Body of pancreas (tissue), 4 donors: ENCODE results near the gene ELAVL1.

ENCODE experiments used
- POLR2A ChIP-seq, 3 donors: fragments of 450-650 bp; IDR thresholded peaks; one replicate each; pipeline ENCODE4 v1.6.1; 2016; ENCODE audit warnings: antibody characterized with exemption in 3 of 3, mild to moderate bottlenecking in 2 of 3
- TF ChIP-seq, protein P1 (sequence below), 7 experiments: fragments of 450-650 bp in 4 of 7; fragments of 200-600 bp in 3 of 7; sonication (generic) in 3 of 7; IDR thresholded peaks; one replicate each; pipeline ENCODE4 v1.5.1; 2016 to 2019; ENCODE audit warnings: antibody characterized with exemption in 7 of 7

DNA sequence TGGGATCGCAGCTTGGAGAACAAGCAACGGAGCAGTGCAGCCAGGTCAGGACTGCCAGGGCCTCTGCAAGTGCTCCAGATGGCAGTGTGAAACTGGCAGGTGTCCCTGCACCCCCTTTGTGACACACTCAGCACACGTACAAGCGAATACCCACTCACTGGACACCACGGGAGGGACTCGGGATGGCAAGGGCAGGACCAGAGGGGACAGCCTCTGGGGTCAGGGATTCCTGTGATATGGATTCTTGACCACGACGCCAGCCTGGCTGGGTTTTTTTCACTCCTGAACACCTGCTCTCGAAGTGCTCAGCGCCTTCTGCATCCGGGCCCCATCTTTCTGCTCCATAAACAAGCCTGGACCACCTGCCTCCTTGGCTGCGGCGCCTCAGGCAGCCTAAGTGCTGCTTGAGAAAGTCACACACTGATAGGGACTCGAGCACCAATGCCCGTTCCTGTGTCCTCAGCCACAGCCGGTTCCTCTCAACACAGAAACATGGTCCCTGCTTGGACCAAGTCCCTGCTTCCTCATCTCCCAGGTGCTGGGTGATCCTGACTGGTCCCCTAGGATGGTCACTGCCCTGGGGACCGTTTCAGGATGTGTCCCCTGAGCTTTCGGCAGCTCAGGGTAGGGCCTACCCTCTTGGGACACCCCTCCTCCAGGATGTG, 22.0 kb downstream of the ELAVL1 start:
- TF ChIP-seq, protein P1, sequence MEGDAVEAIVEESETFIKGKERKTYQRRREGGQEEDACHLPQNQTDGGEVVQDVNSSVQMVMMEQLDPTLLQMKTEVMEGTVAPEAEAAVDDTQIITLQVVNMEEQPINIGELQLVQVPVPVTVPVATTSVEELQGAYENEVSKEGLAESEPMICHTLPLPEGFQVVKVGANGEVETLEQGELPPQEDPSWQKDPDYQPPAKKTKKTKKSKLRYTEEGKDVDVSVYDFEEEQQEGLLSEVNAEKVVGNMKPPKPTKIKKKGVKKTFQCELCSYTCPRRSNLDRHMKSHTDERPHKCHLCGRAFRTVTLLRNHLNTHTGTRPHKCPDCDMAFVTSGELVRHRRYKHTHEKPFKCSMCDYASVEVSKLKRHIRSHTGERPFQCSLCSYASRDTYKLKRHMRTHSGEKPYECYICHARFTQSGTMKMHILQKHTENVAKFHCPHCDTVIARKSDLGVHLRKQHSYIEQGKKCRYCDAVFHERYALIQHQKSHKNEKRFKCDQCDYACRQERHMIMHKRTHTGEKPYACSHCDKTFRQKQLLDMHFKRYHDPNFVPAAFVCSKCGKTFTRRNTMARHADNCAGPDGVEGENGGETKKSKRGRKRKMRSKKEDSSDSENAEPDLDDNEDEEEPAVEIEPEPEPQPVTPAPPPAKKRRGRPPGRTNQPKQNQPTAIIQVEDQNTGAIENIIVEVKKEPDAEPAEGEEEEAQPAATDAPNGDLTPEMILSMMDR (IDR thresholded peaks at IDR 0.05): no peak
- TF ChIP-seq POLR2A (IDR thresholded peaks at IDR 0.05): no peak
